ENCODE measurements around the gene CTXND2.
A peak's percentile ranks its signal among the peaks of the same experiment; 100 is the strongest.
"Not testable (repeated sequence)": the region's sequence is repeated elsewhere in the genome, so short reads cannot be mapped to it uniquely, and the experiment has no call there.

Gene CTXND2

DNA sequence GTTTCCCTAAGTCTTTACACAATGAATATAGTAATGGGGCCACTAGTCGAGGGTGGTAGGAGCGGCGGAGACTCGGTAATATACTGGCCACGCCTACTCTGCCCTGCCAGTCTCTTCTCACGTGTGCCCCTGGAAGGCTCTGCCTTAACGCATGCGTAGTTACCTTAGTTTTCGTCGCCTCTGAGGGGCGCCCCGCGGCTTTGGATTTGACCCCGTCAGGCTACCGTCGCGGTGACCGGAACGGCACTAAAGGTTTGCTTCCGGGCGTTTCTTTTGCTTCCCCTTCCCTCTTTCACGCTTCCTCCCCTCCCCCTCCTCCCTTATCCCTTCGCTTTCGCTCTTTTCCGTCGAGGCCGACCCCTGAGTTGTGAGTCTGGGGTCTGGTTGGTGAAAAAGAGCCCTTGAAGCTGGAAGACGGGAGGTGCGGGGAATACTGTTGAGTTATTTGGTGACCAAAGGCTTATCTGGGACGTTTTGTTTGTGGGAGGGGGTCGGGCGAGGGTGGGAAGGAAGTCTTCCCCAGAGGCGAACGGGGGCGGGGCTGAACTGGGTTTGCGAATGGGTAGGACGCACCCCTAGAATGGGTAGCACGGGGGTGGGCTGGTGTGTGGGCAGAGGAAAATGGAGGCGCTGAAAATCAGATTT lies 39.3 kb downstream of the CTXND2 start, which contains the start of gene SETDB1:
Gene SETDB1 (plus strand): TSS at position 267 of the 645 bp plus-strand sequence. CDS start 1,352 bp downstream, outside the sequence.
- peak within 1 kb of the TSS; percentile 93 for H3K27ac ChIP-seq
- H3K4me3 ChIP-seq (ENCODE audit: low read depth in 1 of 2, low read length in 1 of 2) = peak within 1 kb of the TSS; percentile 79 to 91
- TF ChIP-seq, protein P1, sequence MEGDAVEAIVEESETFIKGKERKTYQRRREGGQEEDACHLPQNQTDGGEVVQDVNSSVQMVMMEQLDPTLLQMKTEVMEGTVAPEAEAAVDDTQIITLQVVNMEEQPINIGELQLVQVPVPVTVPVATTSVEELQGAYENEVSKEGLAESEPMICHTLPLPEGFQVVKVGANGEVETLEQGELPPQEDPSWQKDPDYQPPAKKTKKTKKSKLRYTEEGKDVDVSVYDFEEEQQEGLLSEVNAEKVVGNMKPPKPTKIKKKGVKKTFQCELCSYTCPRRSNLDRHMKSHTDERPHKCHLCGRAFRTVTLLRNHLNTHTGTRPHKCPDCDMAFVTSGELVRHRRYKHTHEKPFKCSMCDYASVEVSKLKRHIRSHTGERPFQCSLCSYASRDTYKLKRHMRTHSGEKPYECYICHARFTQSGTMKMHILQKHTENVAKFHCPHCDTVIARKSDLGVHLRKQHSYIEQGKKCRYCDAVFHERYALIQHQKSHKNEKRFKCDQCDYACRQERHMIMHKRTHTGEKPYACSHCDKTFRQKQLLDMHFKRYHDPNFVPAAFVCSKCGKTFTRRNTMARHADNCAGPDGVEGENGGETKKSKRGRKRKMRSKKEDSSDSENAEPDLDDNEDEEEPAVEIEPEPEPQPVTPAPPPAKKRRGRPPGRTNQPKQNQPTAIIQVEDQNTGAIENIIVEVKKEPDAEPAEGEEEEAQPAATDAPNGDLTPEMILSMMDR (IDR thresholded peaks at IDR 0.05) = no peak
- H3K36me3 ChIP-seq = peaks cover 31% of the 10 kb centered on the region
- peaks cover 19 to 25% of the 10 kb centered on the region in 2 experiments for H3K4me1 ChIP-seq (ENCODE audit: control insufficient read depth in 1 of 2, insufficient read depth in 1 of 2, low read depth in 1 of 2, low read length in 1 of 2)
- H3K27me3 ChIP-seq = no peaks in the 10 kb centered on the region
- H3K9me3 ChIP-seq = no peaks in the 10 kb centered on the region

DNA sequence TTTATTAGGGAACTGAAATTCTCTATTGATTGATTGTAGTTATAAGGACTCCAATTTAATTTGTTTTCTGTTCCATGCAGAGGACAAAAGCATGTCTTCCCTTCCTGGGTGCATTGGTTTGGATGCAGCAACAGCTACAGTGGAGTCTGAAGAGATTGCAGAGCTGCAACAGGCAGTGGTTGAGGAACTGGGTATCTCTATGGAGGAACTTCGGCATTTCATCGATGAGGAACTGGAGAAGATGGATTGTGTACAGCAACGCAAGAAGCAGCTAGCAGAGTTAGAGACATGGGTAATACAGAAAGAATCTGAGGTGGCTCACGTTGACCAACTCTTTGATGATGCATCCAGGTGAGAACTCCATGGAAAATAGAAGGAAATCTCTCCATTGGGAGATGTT lies 40.7 kb downstream of the CTXND2 start:
- H3K9me3 ChIP-seq = no peaks in the 10 kb centered on the region
- no peaks in the 10 kb centered on the region for H3K27me3 ChIP-seq
- H3K27ac ChIP-seq = peak overlapping the region; percentile 93
- TF ChIP-seq, protein P1 (IDR thresholded peaks at IDR 0.05) = no peak
- H3K4me1 ChIP-seq (ENCODE audit: control insufficient read depth in 1 of 2, insufficient read depth in 1 of 2, low read depth in 1 of 2, low read length in 1 of 2) = peaks cover 19 to 25% of the 10 kb centered on the region in 2 experiments
- no peak overlapping the region for H3K4me3 ChIP-seq (ENCODE audit: low read depth in 1 of 2, low read length in 1 of 2)
- peaks cover 31% of the 10 kb centered on the region for H3K36me3 ChIP-seq

DNA sequence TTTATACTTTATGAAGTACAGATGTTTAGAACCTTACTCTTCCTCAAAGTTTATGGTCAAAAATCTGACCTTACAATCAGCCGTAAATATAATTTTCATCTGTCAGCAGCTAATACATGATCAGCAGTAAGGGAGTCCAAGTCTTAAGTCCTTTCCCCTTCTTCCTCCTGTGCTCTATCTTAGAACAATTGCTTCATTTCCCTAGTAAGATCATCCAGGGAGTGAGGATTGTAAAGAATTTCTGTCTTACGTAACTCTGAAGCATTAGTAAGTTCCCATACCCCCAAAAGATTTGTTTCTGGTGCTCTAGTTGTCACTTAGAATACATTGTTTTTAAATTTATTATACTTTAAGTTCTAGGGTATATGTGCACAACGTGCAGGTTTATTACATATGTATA lies 41.4 kb downstream of the CTXND2 start:
- peaks cover 34% of the 10 kb centered on the region for H3K36me3 ChIP-seq
- H3K4me1 ChIP-seq (ENCODE audit: control insufficient read depth in 1 of 2, insufficient read depth in 1 of 2, low read depth in 1 of 2, low read length in 1 of 2) = peaks cover 19 to 25% of the 10 kb centered on the region in 2 experiments
- H3K9me3 ChIP-seq = no peaks in the 10 kb centered on the region
- peak overlapping the region; percentile 93 for H3K27ac ChIP-seq
- H3K4me3 ChIP-seq (ENCODE audit: low read depth in 1 of 2, low read length in 1 of 2) = no peak overlapping the region
- TF ChIP-seq, protein P1 (IDR thresholded peaks at IDR 0.05) = no peak
- H3K27me3 ChIP-seq = no peaks in the 10 kb centered on the region

DNA sequence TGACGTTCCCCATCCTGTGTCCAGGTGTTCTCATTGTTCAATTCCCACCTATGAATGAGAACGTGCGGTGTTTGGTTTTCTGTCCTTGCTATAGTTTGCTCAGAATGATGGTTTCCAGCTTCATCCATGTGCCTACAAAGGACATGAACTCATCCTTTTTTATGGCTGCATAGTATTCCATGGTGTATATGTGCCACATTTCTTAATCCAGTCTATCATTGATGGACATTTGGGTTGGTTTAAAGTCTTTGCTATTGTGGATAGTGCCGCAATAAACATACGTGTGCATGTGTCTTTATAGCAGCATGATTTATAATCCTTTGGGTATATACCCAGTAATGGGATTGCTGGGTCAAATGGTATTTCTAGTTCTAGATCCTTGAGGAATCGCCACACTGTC lies 41.8 kb downstream of the CTXND2 start:
- not testable (repeated sequence) for H3K27me3 ChIP-seq; H3K4me3 ChIP-seq (ENCODE audit: low read depth in 1 of 2, low read length in 1 of 2); H3K9me3 ChIP-seq; H3K27ac ChIP-seq
- Histone ChIP-seq H3K36me3 (peaks cover 34% of the 10 kb centered on the region), H3K4me1 (ENCODE audit: control insufficient read depth in 1 of 2, insufficient read depth in 1 of 2, low read depth in 1 of 2, low read length in 1 of 2) (peaks cover 19 to 25% of the 10 kb centered on the region in 2 experiments)

DNA sequence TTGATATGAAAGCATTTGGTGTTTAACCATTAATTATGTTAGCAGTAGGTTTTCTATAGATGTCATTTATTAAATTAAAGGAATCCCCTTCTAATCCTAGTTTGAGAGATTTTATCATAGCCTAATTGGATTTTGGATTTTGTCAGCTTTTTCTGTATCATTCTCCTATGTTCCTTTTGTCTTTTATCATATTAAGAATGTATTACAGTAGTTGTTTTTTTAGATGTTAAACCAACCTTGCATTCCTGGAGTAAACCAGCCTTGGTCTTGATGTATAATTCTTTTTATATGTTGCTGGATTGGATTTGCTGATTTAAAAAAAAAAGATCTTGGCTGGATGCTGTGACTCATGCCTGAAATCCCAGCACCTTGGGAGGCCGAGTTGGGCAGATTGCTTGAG lies 44.8 kb downstream of the CTXND2 start:
- Histone ChIP-seq H3K9me3 (no peaks in the 10 kb centered on the region), H3K4me3 (ENCODE audit: low read depth in 1 of 2, low read length in 1 of 2) (no peak overlapping the region), H3K27me3 (no peaks in the 10 kb centered on the region), H3K4me1 (ENCODE audit: control insufficient read depth in 1 of 2, insufficient read depth in 1 of 2, low read depth in 1 of 2, low read length in 1 of 2) (peaks cover 16% of the 10 kb centered on the region in 2 experiments), H3K36me3 (peaks cover 55% of the 10 kb centered on the region), H3K27ac (no peak overlapping the region)
- TF ChIP-seq, protein P1 (IDR thresholded peaks at IDR 0.05) = no peak

- peaks cover 100% of the 10 kb centered on the region for H3K36me3 ChIP-seq
- no peak overlapping the region for H3K27ac ChIP-seq
- no peak overlapping the region for H3K4me3 ChIP-seq (ENCODE audit: low read depth in 1 of 2, low read length in 1 of 2)
- H3K27me3 ChIP-seq = no peaks in the 10 kb centered on the region
- H3K4me1 ChIP-seq (ENCODE audit: control insufficient read depth in 1 of 2, insufficient read depth in 1 of 2, low read depth in 1 of 2, low read length in 1 of 2) = no peaks in the 10 kb centered on the region
- no peaks in the 10 kb centered on the region for H3K9me3 ChIP-seq
- TF ChIP-seq, protein P1 (IDR thresholded peaks at IDR 0.05) = no peak
Observed at GRCh38 chr1:150944856-150945255, 57.9 kb downstream of the CTXND2 start.
